Stimulated activated CD4-positive, alpha-beta T cell treated with anti-CD3 and anti-CD28 coated beads, Interleukin-4, amount 100 ng/mL, for 24 hours (primary cell): ENCODE data around the gene MLANA.

Source experiments
- DNase-seq: peaks from one replicate; pipeline ENCODE4 v3.0.0-alpha.2; 2020

The MLANA gene, protein sequence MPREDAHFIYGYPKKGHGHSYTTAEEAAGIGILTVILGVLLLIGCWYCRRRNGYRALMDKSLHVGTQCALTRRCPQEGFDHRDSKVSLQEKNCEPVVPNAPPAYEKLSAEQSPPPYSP

DNA sequence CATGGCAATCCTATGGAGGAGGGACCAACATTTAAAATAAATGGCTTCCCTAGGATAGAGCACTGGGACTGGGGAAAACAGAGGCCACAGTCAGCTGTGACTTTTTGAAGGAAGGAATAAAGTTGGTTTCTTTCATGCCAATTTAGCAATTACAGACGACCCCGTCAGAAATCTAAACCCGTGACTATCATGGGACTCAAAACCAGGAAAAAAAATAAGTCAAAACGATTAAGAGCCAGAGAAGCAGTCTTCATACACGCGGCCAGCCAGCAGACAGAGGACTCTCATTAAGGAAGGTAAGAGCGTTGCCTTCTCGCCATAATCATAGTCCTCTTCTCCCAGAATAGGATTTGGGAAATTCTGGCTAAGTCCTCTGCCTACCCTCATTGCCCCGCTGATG lies at the start of gene MLANA:
Gene MLANA (plus strand): TSS at position 249 of the 400 bp plus-strand sequence. CDS start 1,586 bp downstream, outside the sequence.
- no peak for DNase-seq

DNA sequence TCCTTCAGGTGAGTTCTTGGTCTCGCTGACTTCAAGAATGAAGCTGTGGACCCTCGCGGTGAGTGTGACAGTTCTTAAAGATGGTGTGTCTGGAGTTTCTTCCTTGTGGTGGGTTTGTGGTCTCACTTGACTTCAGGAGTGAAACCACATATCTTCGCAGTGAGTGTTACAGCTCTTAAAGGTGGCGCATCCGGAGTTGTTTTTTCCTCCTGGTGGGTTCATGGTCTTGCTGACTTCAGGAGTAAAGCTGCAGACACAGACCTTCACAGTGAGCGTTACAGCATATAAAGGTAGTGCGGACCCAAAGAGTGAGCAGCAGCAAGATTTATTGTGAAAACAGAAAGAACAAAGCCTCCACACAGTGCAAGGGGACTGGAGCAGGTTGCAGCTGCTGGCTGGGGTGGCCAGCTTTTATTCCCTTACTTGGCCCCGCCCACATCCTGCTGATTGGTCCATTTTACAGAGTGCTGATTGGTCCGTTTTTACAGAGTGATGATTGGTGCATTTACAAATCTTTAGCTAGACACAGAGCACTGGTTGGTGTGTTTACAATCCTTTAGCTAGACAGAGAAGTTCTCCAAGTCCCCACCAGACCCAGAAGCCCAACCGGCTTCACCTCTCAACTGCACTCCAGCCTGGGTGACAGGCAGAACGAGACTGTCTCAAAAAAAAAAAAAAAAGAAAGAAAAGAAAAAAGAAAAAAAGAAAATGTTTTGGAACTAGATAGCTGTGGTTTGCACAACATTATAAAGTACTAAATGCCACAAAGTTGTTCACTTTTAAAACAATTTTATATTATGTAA lies 48.7 kb upstream of the MLANA start:
- DNase-seq: peak; percentile 49

DNA sequence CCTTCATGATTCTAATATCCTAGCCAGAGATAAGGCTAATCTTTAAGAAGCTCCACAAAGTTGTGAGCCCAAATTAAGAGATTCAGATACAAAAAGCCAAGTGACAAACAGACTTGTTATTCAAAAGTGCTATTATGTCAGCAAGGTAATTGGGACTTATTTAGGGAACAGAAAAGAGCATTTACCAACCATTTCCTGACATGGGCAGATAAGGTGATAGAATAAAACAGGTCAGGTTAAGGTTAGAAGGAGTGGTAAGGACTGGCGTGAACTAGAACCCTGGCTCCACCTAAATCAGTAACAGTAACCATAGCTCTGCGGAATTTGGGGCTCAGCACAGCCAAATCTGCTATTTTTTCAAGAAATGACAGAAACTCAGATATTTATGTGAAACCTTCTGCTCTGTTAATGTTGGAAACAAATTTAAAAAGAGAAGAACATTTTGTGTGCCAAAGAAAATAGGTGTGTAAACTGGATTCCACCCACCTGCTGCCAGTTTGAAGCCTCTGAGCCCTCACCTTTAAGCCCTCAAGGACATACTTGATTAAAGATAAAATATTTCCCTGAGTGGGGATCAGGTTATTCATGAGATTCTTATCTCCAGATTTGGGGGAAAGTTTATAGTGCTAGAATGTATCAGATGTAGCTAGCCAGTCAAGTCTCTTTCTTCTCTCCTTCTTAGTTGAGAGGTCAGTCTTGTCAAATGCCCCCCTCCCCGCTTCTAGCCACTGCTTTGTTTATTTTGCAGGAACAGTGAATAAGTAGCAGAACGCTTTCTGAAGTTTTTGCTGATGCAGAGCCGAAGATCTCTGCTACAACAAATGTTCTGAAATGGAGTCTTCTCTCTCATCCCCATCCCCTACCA lies 47.5 kb upstream of the MLANA start:
- DNase-seq: no peak

DNA sequence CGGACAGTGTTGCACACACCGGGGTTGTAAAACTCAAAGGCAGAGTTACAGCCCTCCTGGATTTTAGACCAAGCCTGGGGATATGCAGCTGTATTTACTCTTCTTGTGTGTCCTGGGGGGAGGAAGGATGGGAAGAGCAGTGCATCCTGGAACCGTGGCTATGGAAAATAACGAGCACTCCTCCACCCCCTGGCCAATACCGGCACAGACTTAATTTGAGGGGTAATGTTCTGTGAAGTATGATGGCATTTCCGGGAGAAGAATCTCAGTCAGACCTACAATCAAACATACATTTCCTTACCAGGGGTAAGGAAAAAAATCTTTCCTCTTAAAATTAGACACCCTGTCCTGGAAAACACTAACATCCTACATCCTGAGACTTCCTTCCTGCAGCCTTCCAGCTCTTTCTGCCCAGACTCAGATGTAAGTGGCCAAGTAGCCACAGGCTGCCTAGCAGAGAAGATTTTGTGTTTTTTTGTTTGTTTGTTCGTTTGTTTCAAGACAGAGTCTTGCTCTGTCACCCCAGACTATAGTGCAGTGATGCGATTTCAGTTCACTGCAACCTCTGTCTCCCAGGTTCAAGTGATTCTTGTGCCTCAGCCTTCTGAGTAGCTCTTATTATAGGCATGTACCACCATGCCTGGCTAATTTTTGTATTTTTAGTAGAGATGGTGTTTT lies 46.8 kb upstream of the MLANA start:
- DNase-seq: no peak

- DNase-seq: no peak
These were observed 45.5 kb upstream of the MLANA start for GRCh38 chr9:5845157-5845531.

DNA sequence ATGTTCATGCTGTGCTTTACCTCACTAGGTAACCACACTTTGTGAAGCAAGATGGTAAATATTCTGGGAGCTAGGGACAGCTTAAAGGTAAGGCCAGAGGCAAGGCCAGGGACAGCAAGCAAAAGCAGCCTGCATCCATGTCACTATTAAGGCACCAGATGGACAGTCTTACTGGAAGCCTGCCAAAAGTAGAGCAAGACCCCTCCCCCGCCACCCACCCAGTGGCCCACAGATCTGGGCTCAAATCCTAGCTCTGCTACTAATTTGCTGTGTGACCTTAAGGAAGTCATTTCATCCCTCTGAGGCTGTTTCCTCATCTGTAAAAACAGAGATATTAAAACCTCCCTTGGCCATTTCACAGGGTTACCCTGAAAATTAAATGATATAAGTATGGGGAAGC lies 44.6 kb upstream of the MLANA start:
- no peak for DNase-seq

- no peak for DNase-seq
These were observed 44.2 kb upstream of the MLANA start for GRCh38 chr9:5846501-5846921.

GRCh38 chr9:5848372-5848882 lies 42.3 kb upstream of the MLANA start:
- no peak for DNase-seq

DNA sequence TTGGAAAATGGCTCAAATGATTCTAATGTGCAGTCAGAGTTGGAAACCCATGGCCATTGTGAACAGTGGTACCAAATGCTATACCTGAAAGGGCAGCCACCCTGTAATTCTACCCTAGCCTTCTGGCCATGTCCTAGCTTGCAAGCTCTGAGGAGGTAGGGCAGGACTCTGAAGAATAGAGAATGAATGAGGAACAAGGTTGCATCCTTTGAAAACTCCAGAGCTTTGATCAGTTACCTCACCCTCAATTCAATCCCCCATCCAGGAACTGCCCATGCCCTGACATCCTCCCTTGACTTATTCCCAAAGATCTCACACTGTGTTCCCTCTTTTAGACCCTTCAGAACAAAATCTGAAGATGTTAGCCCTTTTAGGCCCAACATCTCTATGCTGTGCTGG lies 40.0 kb upstream of the MLANA start:
- no peak for DNase-seq

GRCh38 chr9:5851445-5851844 lies 39.2 kb upstream of the MLANA start:
- peak; percentile 60 for DNase-seq

DNA sequence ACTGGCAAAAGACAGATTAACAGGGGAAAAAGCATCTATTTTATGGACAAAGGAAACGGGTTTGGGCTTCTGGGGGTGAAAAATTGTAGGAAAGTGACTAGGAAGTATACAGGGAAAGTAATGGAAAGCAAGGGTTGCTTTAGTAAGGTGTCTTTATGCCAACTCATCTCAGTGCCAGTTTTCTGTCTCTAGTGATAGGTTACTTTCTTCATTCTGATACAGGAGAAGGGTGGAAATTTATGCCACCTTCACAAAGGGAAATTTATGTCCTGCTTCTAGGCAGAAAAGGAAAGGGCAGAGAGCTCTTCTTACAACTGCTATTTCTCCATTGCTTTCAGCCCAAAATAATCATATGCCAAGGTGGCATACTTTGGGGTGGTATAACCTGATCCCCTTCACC lies 37.7 kb upstream of the MLANA start:
- no peak for DNase-seq

GRCh38 chr9:5853617-5854016 lies 37.1 kb upstream of the MLANA start:
- no peak for DNase-seq

GRCh38 chr9:5854063-5854790 lies 36.5 kb upstream of the MLANA start:
- no peak for DNase-seq

DNA sequence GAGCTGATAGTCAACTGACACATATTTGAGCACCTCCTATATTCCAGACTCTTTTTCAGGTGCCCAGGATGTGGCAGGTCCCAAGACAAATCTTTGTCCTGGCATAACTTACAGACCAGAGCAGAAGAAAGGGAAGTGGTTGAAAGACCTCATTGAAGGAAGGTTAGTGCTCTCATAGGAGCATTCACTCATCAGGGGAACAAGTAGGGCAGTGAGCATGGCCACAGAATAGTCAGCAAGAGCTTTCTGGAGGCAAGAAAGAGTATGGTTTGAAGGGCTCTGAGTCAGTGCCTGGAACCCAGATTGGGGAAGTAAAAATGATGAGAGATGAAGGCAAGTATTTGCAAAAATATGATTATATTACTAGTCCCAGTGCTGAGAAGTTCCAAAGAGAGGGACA lies 32.8 kb upstream of the MLANA start:
- no peak for DNase-seq

DNA sequence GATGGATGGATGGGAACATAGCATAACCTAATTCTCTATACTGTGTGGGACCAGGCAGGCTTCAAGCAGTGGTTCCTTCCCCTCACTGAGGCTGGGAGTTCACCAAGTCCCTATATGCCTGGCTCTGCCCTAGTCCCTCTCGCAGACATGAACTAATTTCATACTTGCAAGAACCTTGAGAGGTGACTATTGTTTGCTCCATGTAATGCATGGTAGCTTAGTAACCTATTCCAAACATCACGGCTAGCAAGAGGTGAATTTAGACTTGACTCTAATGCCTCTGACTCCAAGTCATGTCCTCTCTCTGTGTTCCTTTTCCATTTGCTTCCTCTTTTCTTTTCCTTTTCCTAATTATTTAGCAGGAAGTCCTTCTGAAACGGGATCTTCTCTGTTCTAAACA lies 31.9 kb upstream of the MLANA start:
- DNase-seq: no peak

DNA sequence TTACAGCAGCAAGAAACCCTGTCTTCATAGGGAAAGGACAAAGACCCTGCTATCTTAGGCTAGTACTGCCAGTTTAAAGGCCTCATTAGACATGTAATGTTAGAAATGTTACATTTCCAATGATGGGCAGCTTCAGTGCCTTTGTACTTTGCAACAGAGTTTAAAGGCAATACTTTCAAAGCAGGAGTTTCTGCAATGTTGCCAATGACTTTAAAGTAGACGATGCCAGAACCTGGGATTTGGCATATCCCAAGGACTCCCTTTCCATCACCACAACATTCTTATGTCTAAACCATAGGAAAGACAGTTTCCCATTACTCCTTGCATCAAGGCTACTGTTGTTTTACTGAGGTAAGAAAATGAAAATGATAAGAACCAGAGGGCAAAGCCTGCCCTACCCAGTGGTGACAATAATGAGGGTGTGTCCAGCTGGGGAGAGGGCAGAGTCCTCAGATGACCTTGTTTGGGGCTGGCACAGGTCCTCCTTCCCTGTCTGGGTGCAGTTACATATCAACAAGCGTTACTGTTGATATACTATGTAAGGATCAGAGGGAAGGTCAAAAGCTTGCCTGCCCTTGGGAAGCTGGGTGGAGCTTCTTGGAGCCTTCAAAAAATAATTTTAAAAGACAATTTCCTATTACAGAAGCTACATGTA lies 27.5 kb upstream of the MLANA start:
- no peak for DNase-seq

GRCh38 chr9:5864446-5864845 lies 26.2 kb upstream of the MLANA start:
- no peak for DNase-seq

- DNase-seq: no peak
These were observed 24.4 kb upstream of the MLANA start for GRCh38 chr9:5866272-5866671.

DNA sequence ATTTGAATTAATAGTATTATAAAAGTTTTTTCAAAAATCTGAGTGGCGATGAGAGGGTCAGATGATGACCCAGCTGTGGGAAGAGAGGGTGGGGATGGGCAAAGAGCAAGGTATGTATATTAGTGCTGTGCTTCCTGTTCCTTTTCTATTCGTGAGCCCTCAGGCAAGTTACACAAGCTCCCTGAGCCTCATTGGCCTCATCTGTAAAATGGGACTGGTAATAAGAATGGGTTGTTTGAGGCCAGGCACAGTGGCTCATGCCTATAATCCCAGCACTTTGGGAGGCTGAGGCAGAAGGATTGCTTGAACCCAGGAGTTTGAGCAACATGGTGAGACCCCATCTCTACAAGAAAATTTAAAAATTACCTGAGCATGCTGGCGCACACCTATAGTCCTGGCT lies 24.0 kb upstream of the MLANA start:
- no peak for DNase-seq

- no peak for DNase-seq
These were observed 22.5 kb upstream of the MLANA start for GRCh38 chr9:5868235-5868634.

DNA sequence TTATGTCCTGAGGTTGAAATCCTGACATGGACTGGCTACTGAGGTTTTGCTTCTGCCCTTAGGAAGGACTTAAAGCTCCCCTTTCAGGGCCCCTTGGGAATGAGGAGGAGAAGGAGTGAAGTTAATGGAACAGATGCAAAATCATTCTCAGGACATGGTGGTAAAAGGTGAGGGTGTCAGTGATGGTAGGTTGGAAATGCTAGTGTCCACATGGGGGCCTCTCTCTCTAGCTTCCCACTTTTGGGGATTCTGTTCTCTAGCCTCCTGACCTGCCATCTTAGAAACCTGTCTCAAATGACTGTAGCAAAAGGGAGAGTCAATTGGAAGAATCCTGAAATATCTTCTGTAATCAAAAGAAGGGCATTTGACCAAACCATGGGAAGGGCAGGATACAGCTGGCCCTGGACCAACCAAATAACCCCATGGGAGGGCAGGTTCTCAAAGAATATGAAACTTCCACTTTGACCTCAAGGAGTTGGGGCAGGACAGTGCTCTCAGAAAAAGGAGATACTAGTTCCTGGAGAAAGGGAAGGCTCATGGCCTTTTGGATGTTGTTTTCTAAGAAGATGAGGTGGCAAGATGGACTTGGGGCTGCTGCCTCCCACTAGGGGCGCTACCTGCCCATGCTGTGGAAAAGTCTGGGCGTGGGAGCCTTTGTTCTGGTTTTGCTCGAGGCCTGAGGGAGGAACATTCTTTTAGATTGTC lies 21.2 kb upstream of the MLANA start:
- peak; percentile 21 for DNase-seq
